IMR-90 (cell line): ENCODE data around the gene PSMD10. TPM values are rescaled to one million over a fixed set of nuclear protein-coding genes. Genes with fewer than 3 reads are reported as not detected.
A peak's percentile ranks its signal among the peaks of the same experiment; 100 is the strongest.

ENCODE experiments used
- ATAC-seq: fragments of 200-7000 bp; cut with Tn5 transposase; 2 replicates; pipeline ENCODE4 v1.9.1; 2020; ENCODE audit warnings: low read depth, mild to moderate bottlenecking, moderate library complexity
- BruUV-seq: library from RNA; stranded (reverse); fragments of 400-500 nt; replicated peaks from 2 replicates; lab custom pipeline; 2021; lab: Mats Ljungman, UMichigan
- CTCF ChIA-PET: fragments of 300-600 bp; formaldehyde crosslinking; extraction: SDS; loops from one replicate; lab custom pipeline; 2021; ENCODE audit warnings: antibody characterized with exemption; lab: Yijun Ruan, JAX
- POLR2A ChIA-PET: fragments of 300-600 bp; sonication (Branson Sonifier 250); formaldehyde crosslinking; loops from one replicate; lab custom pipeline; 2022; ENCODE audit warnings: antibody characterized with exemption; ENCODE audit not compliant: unreplicated experiment; lab: Charles Lee
- DNase-seq: peaks from one replicate; pipeline ENCODE4 v3.0.0; 2013
- H2AFZ ChIP-seq: replicated peaks from 2 replicates; pipeline ENCODE3; 2013; ENCODE audit warnings: low read length, mild to moderate bottlenecking; ENCODE audit not compliant: poor library complexity
- H2AK5ac ChIP-seq: 2 replicates; pipeline ENCODE4 v1.6.1; 2013; ENCODE audit warnings: low read depth, low read length, inconsistent platforms
- H2AK9ac ChIP-seq: replicated peaks from 2 replicates; pipeline ENCODE3; 2013; ENCODE audit warnings: mild to moderate bottlenecking, low read depth, low read length, moderate library complexity; ENCODE audit not compliant: poor library complexity
- H2BK120ac ChIP-seq: 2 replicates; pipeline ENCODE4 v1.6.1; 2013; ENCODE audit warnings: low read depth, low read length, inconsistent platforms
- H2BK15ac ChIP-seq: 3 replicates; pipeline ENCODE4 v1.6.1; 2013; ENCODE audit warnings: low read depth, low read length, inconsistent platforms
- H2BK20ac ChIP-seq: 2 replicates; pipeline ENCODE4 v1.6.1; 2013; ENCODE audit warnings: low read depth, mild to moderate bottlenecking, inconsistent platforms, low read length, moderate library complexity
- H2BK5ac ChIP-seq: 2 replicates; pipeline ENCODE4 v1.6.1; 2013; ENCODE audit warnings: mild to moderate bottlenecking, low read depth, low read length, inconsistent platforms; ENCODE audit not compliant: poor library complexity, severe bottlenecking
- H3K14ac ChIP-seq: replicated peaks from 2 replicates; pipeline ENCODE4 v1.6.1; 2013; ENCODE audit warnings: low read depth, low read length, inconsistent platforms
- H3K18ac ChIP-seq: 2 replicates; pipeline ENCODE4 v1.6.1; 2013; ENCODE audit warnings: low read depth, low read length, control low read depth
- H3K23ac ChIP-seq: 2 replicates; pipeline ENCODE4 v1.6.1; 2013; ENCODE audit warnings: low read depth, low read length, inconsistent platforms
- H3K27ac ChIP-seq: 2 replicates; pipeline ENCODE4 v1.5.1; 2013; ENCODE audit warnings: mild to moderate bottlenecking, control low read depth, low read length; ENCODE audit not compliant: insufficient read depth
- H3K27me3 ChIP-seq: 2 replicates; pipeline ENCODE4 v1.6.1; 2013; ENCODE audit warnings: low read length; ENCODE audit not compliant: control insufficient read depth, insufficient read depth
- H3K36me3 ChIP-seq: 2 replicates; pipeline ENCODE4 v1.6.1; 2013; ENCODE audit warnings: low read length, mixed read lengths; ENCODE audit not compliant: control insufficient read depth, insufficient read depth
- H3K4ac ChIP-seq: 2 replicates; pipeline ENCODE4 v1.6.1; 2013; ENCODE audit warnings: low read depth, low read length, inconsistent platforms
- H3K4me1 ChIP-seq: 2 replicates; pipeline ENCODE4 v1.6.1; 2013; ENCODE audit warnings: low read length, mixed read lengths; ENCODE audit not compliant: control insufficient read depth, insufficient read depth
- H3K4me2 ChIP-seq: 2 replicates; pipeline ENCODE4 v1.6.1; 2013; ENCODE audit warnings: low read depth, mild to moderate bottlenecking, control low read depth, low read length, moderate library complexity
- H3K4me3 ChIP-seq: 2 replicates; pipeline ENCODE4 v1.5.1; 2013; ENCODE audit warnings: low read depth, mild to moderate bottlenecking, control low read depth, low read length, moderate library complexity; ENCODE audit not compliant: insufficient read depth
- H3K56ac ChIP-seq: 2 replicates; pipeline ENCODE4 v1.6.1; 2013; ENCODE audit warnings: low read length, inconsistent platforms; ENCODE audit not compliant: insufficient read depth; ENCODE audit errors: extremely low read depth
- H3K79me1 ChIP-seq, 2 experiments: 2 replicates each; pipeline ENCODE4 v1.6.1; 2013; ENCODE audit warnings: low read length in 2 of 2, inconsistent platforms in 1 of 2, low read depth in 1 of 2
- H3K9ac ChIP-seq: 2 replicates; pipeline ENCODE4 v1.6.1; 2013; ENCODE audit warnings: low read depth, low read length, control low read depth
- H3K9me1 ChIP-seq: 2 replicates; pipeline ENCODE4 v1.6.1; 2013; ENCODE audit warnings: low read length, inconsistent platforms; ENCODE audit not compliant: insufficient read depth
- H3K9me3 ChIP-seq: 2 replicates; pipeline ENCODE4 v1.6.1; 2013; ENCODE audit warnings: low read length; ENCODE audit not compliant: control insufficient read depth, insufficient read depth
- H4K20me1 ChIP-seq: 2 replicates; pipeline ENCODE4 v1.6.1; 2013; ENCODE audit warnings: low read length, inconsistent platforms; ENCODE audit not compliant: insufficient read depth
- H4K5ac ChIP-seq: 2 replicates; pipeline ENCODE4 v1.6.1; 2013; ENCODE audit warnings: mild to moderate bottlenecking, low read depth, low read length, control low read depth
- H4K8ac ChIP-seq, 2 experiments: 2 replicates each; pipeline ENCODE4 v1.6.1; 2013; ENCODE audit warnings: low read depth in 2 of 2, low read length in 2 of 2, control low read depth in 1 of 2, inconsistent platforms in 1 of 2
- H4K91ac ChIP-seq: 2 replicates; pipeline ENCODE4 v1.6.1; 2013; ENCODE audit warnings: low read depth, low read length, inconsistent platforms; ENCODE audit not compliant: insufficient read depth
- BHLHE40 ChIP-seq: fragments of 150-350 bp; IDR thresholded peaks from 2 replicates; pipeline ENCODE4 v1.6.1; 2016; ENCODE audit warnings: mild to moderate bottlenecking, low read depth, low read length
- CHD1 ChIP-seq: IDR thresholded peaks from 2 replicates; pipeline ENCODE4 v1.6.1; 2012; ENCODE audit warnings: low read depth, low read length, improper control_type of control experiment
- CTCF ChIP-seq: conservative IDR thresholded peaks from 2 replicates; pipeline ENCODE4 v1.5.1; 2012; ENCODE audit warnings: mild to moderate bottlenecking, low read depth, low read length, improper control_type of control experiment
- ELK1 ChIP-seq: fragments of 150-350 bp; IDR thresholded peaks from 2 replicates; pipeline ENCODE4 v1.6.1; 2016; ENCODE audit warnings: low read depth, mild to moderate bottlenecking, low read length, moderate library complexity, borderline replicate concordance
- FOS ChIP-seq: fragments of 150-350 bp; IDR thresholded peaks from 2 replicates; pipeline ENCODE4 v1.6.1; 2016; ENCODE audit warnings: low read depth, low read length
- MAZ ChIP-seq: IDR thresholded peaks from 2 replicates; pipeline ENCODE4 v1.6.1; 2012; ENCODE audit warnings: low read depth, mild to moderate bottlenecking, low read length, improper control_type of control experiment, moderate library complexity, borderline replicate concordance
- MXI1 ChIP-seq: IDR thresholded peaks from 2 replicates; pipeline ENCODE4 v1.6.1; 2012; ENCODE audit warnings: low read depth, mild to moderate bottlenecking, low read length, moderate library complexity, borderline replicate concordance
- NFE2L2 ChIP-seq: fragments of 150-350 bp; IDR thresholded peaks from 2 replicates; pipeline ENCODE4 v1.6.1; 2016; ENCODE audit warnings: low read depth, mild to moderate bottlenecking, low read length
- POLR2A ChIP-seq: IDR thresholded peaks from 2 replicates; pipeline ENCODE4 v1.6.1; 2012; ENCODE audit warnings: mild to moderate bottlenecking, low read depth, low read length
- RAD21 ChIP-seq: IDR thresholded peaks from 2 replicates; pipeline ENCODE4 v1.6.1; 2012; ENCODE audit warnings: low read length, improper control_type of control experiment
- RFX5 ChIP-seq: IDR thresholded peaks from 2 replicates; pipeline ENCODE4 v1.8.0; 2012; ENCODE audit warnings: low read depth, mild to moderate bottlenecking, low read length, moderate library complexity
- SMC3 ChIP-seq: fragments of 150-350 bp; IDR thresholded peaks from 2 replicates; pipeline ENCODE4 v1.6.1; 2016; ENCODE audit warnings: low read depth, mild to moderate bottlenecking, antibody characterized with exemption, low read length, moderate library complexity
- whole genome bisulfite sequencing, 2 experiments: methylation state at CpG; one replicate each; pipeline versions ENCODE4 v1.1.5 to v1.1.7; 2013; ENCODE audit warnings: missing lambda C conversion rate in 2 of 2; ENCODE audit not compliant: insufficient read length in 1 of 2; ENCODE audit errors: extremely low coverage in 2 of 2; 5-methylcytosine and 5-hydroxymethylcytosine counted together
- dilution Hi-C: fragments of 300-500 bp; cut with HindIII; formaldehyde crosslinking; loops from one replicate; pipeline ENCODE4 v1.14.3; 2018; ENCODE audit warnings: low sequenced_read_pairs; ENCODE audit not compliant: unreplicated experiment
- in situ Hi-C: fragments of 300-500 bp; cut with MboI; formaldehyde crosslinking; loops from 3 replicates; pipeline ENCODE4 v1.14.3; 2019; ENCODE audit warnings: low sequenced_read_pairs, inconsistent platforms, mixed read lengths
- intact Hi-C: fragments of 100-400 bp; cut with micrococcal nuclease; formaldehyde crosslinking; loops from 2 replicates; pipeline ENCODE4 v1.10.0; 2022
- polyA plus RNA-seq, 3 experiments: library from polyadenylated mRNA; depleted of rRNA; stranded (reverse); fragments of >200 nt; gene quantifications; 2 replicates each; pipeline ENCODE4 v1.2.3, GENCODE V29; 2012; ENCODE audit warnings: low replicate concordance in 1 of 3
- total RNA-seq: library from RNA; depleted of rRNA; stranded (reverse); fragments of >200 nt; gene quantifications from 2 replicates; pipeline ENCODE4 v1.2.3, GENCODE V29; 2012

The PSMD10 gene
- total and polyA plus RNA-seq, 2 of the 4 experiments (the other 2 are of a cell fraction), result 62.0 to 122 TPM

- Histone ChIP-seq H3K9me1 (0 out of 2 replicates have a peak, but pooled peaks cover 3% of the 10 kb centered on the region), H2AK5ac (no peak overlapping the region), H2BK20ac (no peak overlapping the region), H3K27ac (no peak overlapping the region), H4K8ac (no peak overlapping the region), H2BK5ac (no peak overlapping the region), H4K91ac (no peak overlapping the region), H3K4me1 (peaks cover 8% of the 10 kb centered on the region), H2AK9ac (no peak overlapping the region), H3K4me2 (no peak overlapping the region), H3K9ac (no peak overlapping the region), H2AFZ (no peak overlapping the region), H4K20me1 (no peaks in the 10 kb centered on the region), H3K4ac (no peak overlapping the region), H3K9me3 (no peaks in the 10 kb centered on the region), H2BK15ac (no peak overlapping the region), H3K27me3 (peaks cover 4% of the 10 kb centered on the region), H3K36me3 (no peaks in the 10 kb centered on the region), H4K5ac (no peak overlapping the region), H3K23ac (no peak overlapping the region), H3K18ac (no peak overlapping the region), H3K14ac (no peak overlapping the region), H3K4me3 (no peak overlapping the region), H3K56ac (no peak overlapping the region), H3K79me1 (peaks cover 0 to 2% of the 10 kb centered on the region in 2 experiments; a peak in 1 of 4 replicates), H2BK120ac (no peak overlapping the region)
- no CpG with 5 or more reads among the region's 3 CpGs for WGBS, 2 experiments
- DNase-seq (peak; percentile 13), ATAC-seq (peak; percentile 55)
- dilution Hi-C loops (no loop called here), in situ Hi-C loops (no loop called here), intact Hi-C loops (no loop called here)
- POLR2A ChIA-PET, result no interaction called here
- BruUV-seq, result no TSS peak
- TF ChIP-seq FOS (no peak), MAZ (no peak), SMC3 (no peak), POLR2A (no peak), RAD21 (no peak), BHLHE40 (no peak), CTCF (no peak), RFX5 (no peak), MXI1 (no peak), ELK1 (no peak), CHD1 (no peak), NFE2L2 (no peak)
- CTCF ChIA-PET, result no interaction called here
Measured at GRCh38 chrX:108117988-108118387, 26.6 kb upstream of the PSMD10 start.
